NCI-H345 treated with DMSO at 0.1 percent for 48 hours (cell line): Measurements from ENCODE around the gene TMEM185B.
"Not testable (repeated sequence)": the region's sequence is repeated elsewhere in the genome, so short reads cannot be mapped to it uniquely, and the experiment has no call there.

Experiments
- DNase-seq: peaks from one replicate; lab custom pipeline; 2025; ENCODE audit not compliant: unreplicated experiment; lab: John Stamatoyannopoulos, UW

Gene TMEM185B

DNA sequence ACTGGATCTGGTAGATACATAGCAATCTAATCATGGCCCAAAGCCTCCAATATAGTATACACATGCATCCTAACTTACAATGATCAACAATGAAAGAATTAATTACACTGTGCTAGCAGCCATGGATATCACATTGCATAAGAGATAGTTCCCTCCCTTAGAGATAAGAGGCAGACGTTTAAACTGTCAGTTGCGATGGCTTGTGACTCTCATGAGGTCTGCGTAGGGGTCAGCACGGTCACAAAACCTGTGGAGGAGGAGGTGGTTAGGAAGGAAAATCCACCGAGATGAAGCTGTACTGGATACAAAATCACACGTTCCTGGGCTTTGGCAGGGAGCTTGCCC, 28.7 kb upstream of the TMEM185B start:
- DNase-seq: no peak

GRCh38 chr2:120251078-120251477, 27.9 kb upstream of the TMEM185B start:
- DNase-seq: no peak

DNA sequence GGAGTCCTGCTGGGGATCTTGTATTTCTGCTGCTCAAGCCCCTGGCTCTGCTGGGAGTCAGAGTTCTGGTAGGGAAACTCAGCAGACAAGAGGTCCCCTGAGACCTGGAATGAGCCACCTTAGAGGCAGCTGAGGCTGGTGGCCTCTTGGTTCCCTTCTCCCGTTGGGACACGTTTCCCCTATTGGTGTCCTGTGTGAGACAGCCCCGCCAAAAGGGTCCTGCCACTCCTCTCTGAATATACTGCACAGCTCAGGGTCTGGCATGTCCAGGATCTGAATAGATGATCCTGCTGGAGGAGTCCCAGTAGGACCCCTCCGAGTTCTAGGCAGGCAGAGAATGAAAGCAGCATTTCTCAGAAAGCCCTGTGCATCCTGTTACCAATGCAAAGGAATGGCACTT, 27.4 kb upstream of the TMEM185B start:
- no peak for DNase-seq

DNA sequence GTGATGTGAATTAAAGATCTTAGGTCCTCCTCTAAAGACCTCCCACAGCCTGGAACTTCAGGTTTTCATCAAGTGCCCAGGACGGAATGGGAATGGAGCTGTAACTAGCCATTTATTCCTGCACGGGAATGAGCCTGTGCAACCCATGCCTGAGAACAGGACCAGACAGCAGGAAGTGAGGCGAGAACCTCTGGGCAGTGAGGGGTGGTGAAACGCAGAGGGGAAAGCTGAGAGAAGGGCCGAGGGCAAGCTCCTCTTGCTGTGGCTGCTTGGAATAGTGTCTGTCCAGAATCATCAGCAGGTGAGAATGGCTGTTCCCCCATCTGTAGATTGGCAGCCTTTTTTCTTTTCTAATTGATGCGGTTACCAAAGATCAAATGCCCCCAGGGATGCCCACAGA, 24.7 kb upstream of the TMEM185B start:
- DNase-seq: no peak

- DNase-seq: peak; percentile 69
Observed at GRCh38 chr2:120246546-120247300, 23.5 kb upstream of the TMEM185B start.

DNA sequence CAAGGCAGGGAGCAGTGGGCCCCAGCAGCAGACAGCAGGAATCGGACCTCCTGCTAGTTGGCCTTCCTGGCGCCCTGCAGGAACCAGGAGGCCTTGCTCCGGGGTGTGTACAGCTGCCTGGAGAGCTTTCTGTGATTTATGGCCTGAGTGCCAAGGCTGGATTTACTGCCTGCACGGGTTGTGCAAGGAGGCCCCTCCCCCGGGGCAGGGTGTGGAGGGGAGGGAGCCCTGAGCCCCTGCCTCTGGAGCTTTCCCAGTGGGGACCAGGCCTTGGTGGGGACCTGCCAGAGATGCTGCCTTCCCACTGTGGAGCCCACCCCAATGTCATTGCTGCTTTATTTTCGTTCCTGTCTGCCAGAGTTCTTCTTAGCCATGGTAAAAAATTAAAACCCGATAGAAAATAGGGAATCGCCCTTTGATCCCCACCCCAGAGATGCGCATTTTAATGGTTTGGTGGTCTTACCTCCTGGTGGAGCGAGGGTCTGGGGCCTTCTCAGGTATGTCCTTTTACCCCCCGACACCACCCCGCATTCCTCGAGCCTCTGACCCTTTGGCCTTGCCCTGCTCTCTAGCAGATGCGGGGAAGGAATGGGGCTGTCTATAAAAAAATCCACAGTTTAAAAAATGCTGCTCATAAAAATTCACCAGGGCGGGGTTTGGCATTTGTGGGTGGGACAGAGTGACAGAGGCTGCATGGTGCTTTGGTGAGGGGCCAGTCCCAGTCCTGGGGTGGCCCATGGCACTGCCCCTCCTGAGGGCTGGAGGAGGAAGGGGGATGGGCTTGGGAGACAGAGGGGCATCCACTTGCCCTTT, 22.5 kb upstream of the TMEM185B start:
- DNase-seq: peak; percentile 94

GRCh38 chr2:120244656-120245519, 21.7 kb upstream of the TMEM185B start:
- DNase-seq: peak; percentile 94

- no peak for DNase-seq
Observed at GRCh38 chr2:120243875-120244553, 20.8 kb upstream of the TMEM185B start.

DNA sequence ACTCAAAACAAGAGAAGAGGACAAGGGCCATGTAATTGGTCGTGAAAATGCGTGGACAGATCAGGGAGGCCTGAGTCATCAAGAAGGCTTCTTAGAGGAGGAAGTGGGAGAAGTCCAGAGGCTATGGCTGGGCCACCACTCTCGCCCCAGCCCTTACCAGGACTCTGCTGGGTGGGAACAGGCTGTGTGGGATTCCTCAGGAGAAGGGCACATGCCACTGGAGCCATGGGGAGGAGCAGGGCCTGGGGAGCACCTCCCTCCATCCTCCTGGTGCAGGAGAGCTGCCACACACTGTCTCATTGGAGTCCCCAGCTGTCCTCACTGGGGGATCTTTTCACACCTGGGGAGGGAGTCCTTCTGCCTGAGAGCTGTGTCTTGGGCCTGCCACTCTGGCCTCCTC, 20.0 kb upstream of the TMEM185B start:
- DNase-seq: no peak

DNA sequence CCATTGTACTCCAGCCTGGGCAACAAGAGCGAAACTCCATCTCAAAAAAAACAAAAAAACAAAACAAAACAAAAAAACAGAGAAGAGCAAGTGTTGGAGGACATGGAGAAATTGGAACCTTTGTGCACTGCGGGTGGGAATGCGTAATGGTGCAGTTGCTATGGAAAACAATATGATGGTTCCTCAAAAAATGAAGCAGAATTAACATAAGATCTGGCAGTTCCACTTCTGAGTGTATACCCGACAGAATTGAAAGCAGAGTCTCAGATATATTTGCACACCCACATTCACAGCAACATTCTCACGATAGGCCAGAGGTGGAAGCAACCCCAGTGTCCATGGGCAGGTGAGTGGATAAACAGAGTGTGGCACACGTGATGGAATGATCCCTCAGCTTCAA, 18.5 kb upstream of the TMEM185B start:
- DNase-seq: no peak

GRCh38 chr2:120240901-120241429, 17.8 kb upstream of the TMEM185B start:
- no peak for DNase-seq

DNA sequence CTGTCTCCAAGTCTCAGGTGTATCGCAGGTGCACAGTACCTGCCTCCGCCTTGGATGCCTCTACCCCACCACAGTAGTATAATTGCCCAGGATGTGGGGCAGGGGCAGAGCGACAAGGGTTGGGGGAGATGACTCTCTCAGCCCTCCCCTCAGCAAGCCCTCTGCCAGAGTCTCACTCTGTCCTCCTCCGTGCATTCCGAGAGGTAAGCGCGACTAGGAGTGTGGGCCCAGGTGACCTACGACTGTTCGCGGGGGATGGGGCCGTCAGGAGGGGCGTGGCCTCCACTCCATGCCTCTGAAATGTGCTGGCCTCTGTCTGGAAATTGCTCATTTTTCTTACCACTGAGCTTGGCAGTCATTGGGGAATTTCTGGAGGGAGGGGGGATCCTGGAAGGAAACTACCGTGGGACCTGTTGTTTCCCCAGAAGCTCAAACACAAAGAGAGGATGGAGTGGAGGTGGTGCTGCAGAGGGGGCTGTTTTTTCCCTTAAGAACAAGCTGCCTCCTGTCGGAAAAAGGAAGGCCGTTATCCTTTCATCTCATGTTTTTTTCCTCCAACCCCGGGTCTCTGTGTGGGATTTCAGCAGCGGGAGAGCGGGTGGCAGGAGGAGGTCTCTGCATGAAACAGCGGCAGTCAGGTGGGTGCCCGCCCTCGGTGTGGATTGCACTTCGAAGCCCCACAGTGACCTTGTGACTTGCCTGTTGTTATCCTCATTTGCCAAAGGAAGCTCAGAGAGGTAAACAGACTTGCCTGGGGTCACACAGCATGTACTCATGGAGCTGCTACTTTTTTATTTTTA, 16.5 kb upstream of the TMEM185B start:
- no peak for DNase-seq

GRCh38 chr2:120238728-120239487, 15.7 kb upstream of the TMEM185B start:
- DNase-seq: no peak

- no peak for DNase-seq
Observed at GRCh38 chr2:120237491-120237902, 14.3 kb upstream of the TMEM185B start.

DNA sequence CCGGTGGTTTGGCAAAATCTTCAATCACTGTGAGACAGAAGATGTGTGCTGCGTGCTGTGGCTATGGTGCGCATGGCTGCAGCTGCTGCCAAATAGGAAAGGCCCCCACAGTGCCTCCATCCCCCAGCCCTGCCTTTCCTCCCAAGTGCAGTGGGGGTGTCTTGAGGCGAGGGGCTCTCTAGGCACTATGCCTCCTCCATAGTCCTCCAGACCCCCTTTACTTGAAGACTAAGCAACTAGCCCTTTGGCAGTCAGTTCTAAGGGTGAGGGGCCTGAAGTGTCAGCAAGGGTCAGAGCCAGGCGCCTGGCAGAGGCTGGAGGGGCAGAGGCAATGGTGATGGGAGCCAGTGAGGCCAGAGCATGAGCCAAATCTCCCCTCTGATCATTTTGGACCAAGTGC, 13.6 kb upstream of the TMEM185B start:
- DNase-seq: no peak

GRCh38 chr2:120236316-120236715, 13.1 kb upstream of the TMEM185B start:
- no peak for DNase-seq

GRCh38 chr2:120235681-120236080, 12.5 kb upstream of the TMEM185B start:
- no peak for DNase-seq

DNA sequence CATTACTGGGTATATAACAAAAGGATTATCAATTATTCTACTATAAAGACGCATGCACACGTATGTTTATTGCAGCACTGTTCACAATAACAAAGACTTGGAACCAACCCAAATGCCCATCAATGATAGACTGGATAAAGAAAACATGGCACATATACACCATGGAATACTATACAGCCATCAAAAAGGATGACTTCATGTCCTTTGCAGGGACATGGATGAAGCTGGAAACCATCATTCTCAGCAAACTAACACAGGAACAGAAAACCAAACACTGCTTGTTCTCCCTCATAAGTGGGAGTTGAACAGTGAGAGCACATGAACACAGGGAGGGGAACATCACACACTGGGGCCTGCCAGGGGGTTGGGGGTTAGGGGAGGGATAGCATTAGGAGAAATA, 12.0 kb upstream of the TMEM185B start:
- DNase-seq: not testable (repeated sequence)

- no peak for DNase-seq
Observed at GRCh38 chr2:120233292-120233691, 10.1 kb upstream of the TMEM185B start.
